Activated CD4-positive, alpha-beta T cell treated with anti-CD3 and anti-CD28 coated beads, Interleukin-2, amount 10 ng/mL, durations not matched to agents 7 days and 5 days (primary cell): ENCODE measurements around the gene MERTK. TPM values are rescaled to one million over a fixed set of nuclear protein-coding genes. Genes with fewer than 3 reads are reported as not detected.
A peak's percentile ranks its signal among the peaks of the same experiment; 100 is the strongest.
"Not testable (repeated sequence)": the region's sequence is repeated elsewhere in the genome, so short reads cannot be mapped to it uniquely, and the experiment has no call there.

Experiments
- CTCF ChIA-PET: fragments of 350-600 bp; sonication (Branson Sonifier 250); formaldehyde crosslinking; loops from one replicate; lab custom pipeline; 2021; ENCODE audit warnings: antibody characterized with exemption; lab: Charles Lee
- POLR2A ChIA-PET: fragments of 350-600 bp; sonication (Branson Sonifier 250); formaldehyde crosslinking; loops from one replicate; lab custom pipeline; 2021; ENCODE audit warnings: antibody characterized with exemption; lab: Charles Lee
- DNase-seq: peaks from one replicate; pipeline ENCODE4 v3.0.0-alpha.2; 2020
- H3K27ac Mint-ChIP-seq: one replicate; pipeline ENCODE4 v1.8.0; 2021; ENCODE audit warnings: mild to moderate bottlenecking, moderate library complexity, mixed read lengths
- H3K27me3 Mint-ChIP-seq: one replicate; pipeline ENCODE4 v1.8.0; 2021; ENCODE audit warnings: mixed read lengths
- H3K36me3 Mint-ChIP-seq: one replicate; pipeline ENCODE4 v1.8.0; 2021; ENCODE audit warnings: low read depth, mixed read lengths
- H3K4me1 Mint-ChIP-seq: one replicate; pipeline ENCODE4 v1.8.0; 2021; ENCODE audit warnings: mixed read lengths
- H3K4me3 Mint-ChIP-seq: one replicate; pipeline ENCODE4 v1.8.0; 2021; ENCODE audit warnings: mild to moderate bottlenecking, moderate library complexity, mixed read lengths
- H3K9me3 Mint-ChIP-seq: one replicate; pipeline ENCODE4 v1.8.0; 2021; ENCODE audit warnings: mixed read lengths
- total RNA-seq, 2 experiments: library from RNA; stranded (reverse); gene quantifications; one replicate each; pipeline ENCODE4 v1.2.3, GENCODE V29; 2021

The MERTK gene
- total RNA-seq = under 1 TPM; 0.20 to 0.21 TPM

- Mint-ChIP-seq H3K27ac (no peak within 1 kb of the TSS), H3K4me3 (peak within 1 kb of the TSS; percentile 69), H3K36me3 (no peaks in the 10 kb centered on the region), H3K9me3 (no peaks in the 10 kb centered on the region), H3K4me1 (peaks cover 13% of the 10 kb centered on the region), H3K27me3 (peaks cover 41% of the 10 kb centered on the region)
- POLR2A ChIA-PET = no interaction called here
- CTCF ChIA-PET = interaction anchor here (2.2 kb wide), 1 partner anchor 34 kb away, joined by 5 read pairs; no protein-coding TSS in a partner anchor
- DNase-seq = peak; percentile 40
These were observed at the start of gene MERTK for GRCh38 chr2:111897924-111898702. Gene MERTK, plus strand, starts transcription at chr2:111898607. Its CDS starts 129 bp downstream, at chr2:111898736.

GRCh38 chr2:111850646-111851045, 47.8 kb upstream of the MERTK start:
- H3K9me3 Mint-ChIP-seq, CTCF ChIA-PET, H3K4me3 Mint-ChIP-seq, POLR2A ChIA-PET, H3K27ac Mint-ChIP-seq, H3K27me3 Mint-ChIP-seq, H3K4me1 Mint-ChIP-seq: not testable (repeated sequence)
- DNase-seq = peak; percentile 34
- peaks cover 38% of the 10 kb centered on the region for H3K36me3 Mint-ChIP-seq

- H3K27me3 Mint-ChIP-seq, H3K4me3 Mint-ChIP-seq, POLR2A ChIA-PET, DNase-seq, H3K9me3 Mint-ChIP-seq, H3K27ac Mint-ChIP-seq, H3K4me1 Mint-ChIP-seq, CTCF ChIA-PET: not testable (repeated sequence)
- H3K36me3 Mint-ChIP-seq = peaks cover 40% of the 10 kb centered on the region
These were observed 45.9 kb upstream of the MERTK start for GRCh38 chr2:111852544-111852943.

GRCh38 chr2:111860005-111860404, 38.4 kb upstream of the MERTK start:
- H3K4me1 Mint-ChIP-seq, H3K9me3 Mint-ChIP-seq, H3K4me3 Mint-ChIP-seq, H3K27me3 Mint-ChIP-seq, POLR2A ChIA-PET, DNase-seq, H3K27ac Mint-ChIP-seq, CTCF ChIA-PET: not testable (repeated sequence)
- H3K36me3 Mint-ChIP-seq = peaks cover 31% of the 10 kb centered on the region

- H3K27ac Mint-ChIP-seq, H3K27me3 Mint-ChIP-seq, DNase-seq, H3K4me3 Mint-ChIP-seq, CTCF ChIA-PET, POLR2A ChIA-PET, H3K4me1 Mint-ChIP-seq, H3K9me3 Mint-ChIP-seq: not testable (repeated sequence)
- peaks cover 24% of the 10 kb centered on the region for H3K36me3 Mint-ChIP-seq
These were observed 33.3 kb upstream of the MERTK start for GRCh38 chr2:111865124-111865523.

- H3K36me3 Mint-ChIP-seq = peaks cover 33% of the 10 kb centered on the region
- POLR2A ChIA-PET, H3K9me3 Mint-ChIP-seq, H3K27ac Mint-ChIP-seq, H3K4me3 Mint-ChIP-seq, CTCF ChIA-PET, H3K4me1 Mint-ChIP-seq, DNase-seq, H3K27me3 Mint-ChIP-seq: not testable (repeated sequence)
These were observed 25.6 kb upstream of the MERTK start for GRCh38 chr2:111872806-111873205.

- peak within 1 kb of the TSS; percentile 96 for H3K4me3 Mint-ChIP-seq
- DNase-seq = peak; percentile 89
- ChIA-PET POLR2A (no interaction called here), CTCF (interaction anchor here (0.6 to 1.4 kb wide), 4 partner anchors 9 to 203 kb away, joined by 3 to 5 read pairs (median 4); no protein-coding TSS in a partner anchor)
- peaks cover 24% of the 10 kb centered on the region for H3K4me1 Mint-ChIP-seq
- H3K27me3 Mint-ChIP-seq = no peaks in the 10 kb centered on the region
- H3K9me3 Mint-ChIP-seq = no peaks in the 10 kb centered on the region
- peak within 1 kb of the TSS; percentile 94 for H3K27ac Mint-ChIP-seq
- peaks cover 3% of the 10 kb centered on the region for H3K36me3 Mint-ChIP-seq
These were observed 14.5 kb upstream of the MERTK start, which contains the start of gene ANAPC1 for GRCh38 chr2:111883661-111884591. Gene ANAPC1, minus strand, starts transcription at chr2:111884193. Its CDS starts 3,368 bp downstream, at chr2:111880825.

GRCh38 chr2:111884592-111884964, 13.8 kb upstream of the MERTK start:
- no peaks in the 10 kb centered on the region for H3K27me3 Mint-ChIP-seq
- H3K27ac Mint-ChIP-seq = peak overlapping the region; percentile 94
- no peak for DNase-seq
- H3K4me3 Mint-ChIP-seq = peak overlapping the region; percentile 96
- no peaks in the 10 kb centered on the region for H3K9me3 Mint-ChIP-seq
- peaks cover 24% of the 10 kb centered on the region for H3K4me1 Mint-ChIP-seq
- H3K36me3 Mint-ChIP-seq = peaks cover 3% of the 10 kb centered on the region
- ChIA-PET POLR2A (interaction anchor here (0.7 kb wide), 1 partner anchor 40 kb away, joined by 3 read pairs; no protein-coding TSS in a partner anchor), CTCF (interaction anchor here (1.4 kb wide), 1 partner anchor 9 kb away, joined by 3 read pairs; no protein-coding TSS in a partner anchor)

- CTCF ChIA-PET = interaction anchor here (0.7 to 2.2 kb wide), 3 partner anchors 36 to 151 kb away, joined by 3 to 5 read pairs (median 3); no protein-coding TSS in a partner anchor
- no peaks in the 10 kb centered on the region for H3K36me3 Mint-ChIP-seq
- H3K27ac Mint-ChIP-seq = no peak overlapping the region
- no peak overlapping the region for H3K4me3 Mint-ChIP-seq
- no peaks in the 10 kb centered on the region for H3K9me3 Mint-ChIP-seq
- H3K4me1 Mint-ChIP-seq = peaks cover 13% of the 10 kb centered on the region
- H3K27me3 Mint-ChIP-seq = peaks cover 30% of the 10 kb centered on the region
- no peak for DNase-seq
- POLR2A ChIA-PET = no interaction called here
These were observed 2.4 kb upstream of the MERTK start for GRCh38 chr2:111896024-111896423.

- POLR2A ChIA-PET = no interaction called here
- H3K9me3 Mint-ChIP-seq = no peaks in the 10 kb centered on the region
- H3K27ac Mint-ChIP-seq = no peak overlapping the region
- DNase-seq = no peak
- peaks cover 13% of the 10 kb centered on the region for H3K4me1 Mint-ChIP-seq
- CTCF ChIA-PET = interaction anchor here (0.7 to 2.2 kb wide), 2 partner anchors 35 to 151 kb away, joined by 3 to 5 read pairs; no protein-coding TSS in a partner anchor
- H3K27me3 Mint-ChIP-seq = peaks cover 32% of the 10 kb centered on the region
- no peak overlapping the region for H3K4me3 Mint-ChIP-seq
- no peaks in the 10 kb centered on the region for H3K36me3 Mint-ChIP-seq
These were observed 1.8 kb upstream of the MERTK start for GRCh38 chr2:111896576-111896975.

GRCh38 chr2:111897630-111897923, 830 bp upstream of the MERTK start:
- no peaks in the 10 kb centered on the region for H3K9me3 Mint-ChIP-seq
- POLR2A ChIA-PET = no interaction called here
- H3K4me3 Mint-ChIP-seq = peak overlapping the region; percentile 69
- H3K27ac Mint-ChIP-seq = no peak overlapping the region
- peaks cover 37% of the 10 kb centered on the region for H3K27me3 Mint-ChIP-seq
- no peak for DNase-seq
- peaks cover 13% of the 10 kb centered on the region for H3K4me1 Mint-ChIP-seq
- CTCF ChIA-PET = interaction anchor here (2.2 kb wide), 1 partner anchor 34 kb away, joined by 5 read pairs; no protein-coding TSS in a partner anchor
- no peaks in the 10 kb centered on the region for H3K36me3 Mint-ChIP-seq

GRCh38 chr2:111898703-111899514, 502 bp downstream of the MERTK start:
- CTCF ChIA-PET = interaction anchor here (1.2 kb wide), 1 partner anchor 29 kb away, joined by 4 read pairs; no protein-coding TSS in a partner anchor
- DNase-seq = peak; percentile 10
- Mint-ChIP-seq H3K9me3 (no peaks in the 10 kb centered on the region), H3K4me3 (peak overlapping the region; percentile 62), H3K36me3 (no peaks in the 10 kb centered on the region), H3K4me1 (peaks cover 13% of the 10 kb centered on the region), H3K27me3 (peaks cover 42% of the 10 kb centered on the region), H3K27ac (no peak overlapping the region)
- POLR2A ChIA-PET = no interaction called here
